Muscle of leg (tissue), 16 donors: ENCODE measurements around the gene CSGALNACT2. TPM values are rescaled to one million over a fixed set of nuclear protein-coding genes. Genes with fewer than 3 reads are reported as not detected.
"Not testable (repeated sequence)": the region's sequence is repeated elsewhere in the genome, so short reads cannot be mapped to it uniquely, and the experiment has no call there.

ENCODE experiments used
- DNase-seq: peaks from one replicate; pipeline ENCODE4 v3.0.0; 2013
- H3K27ac ChIP-seq: one replicate; pipeline ENCODE4 v1.5.1; 2013; ENCODE audit warnings: mild to moderate bottlenecking, low read length, control low read depth
- H3K27me3 ChIP-seq: one replicate; pipeline ENCODE4 v1.6.1; 2013; ENCODE audit warnings: low read length; ENCODE audit not compliant: control insufficient read depth, insufficient read depth
- H3K36me3 ChIP-seq: one replicate; pipeline ENCODE4 v1.6.1; 2013; ENCODE audit warnings: low read length; ENCODE audit not compliant: control insufficient read depth, insufficient read depth
- H3K4me1 ChIP-seq: one replicate; pipeline ENCODE4 v1.6.1; 2013; ENCODE audit warnings: low read length; ENCODE audit not compliant: control insufficient read depth, insufficient read depth
- H3K4me3 ChIP-seq: one replicate; pipeline ENCODE4 v1.5.1; 2013; ENCODE audit warnings: low read length, control low read depth
- H3K9me3 ChIP-seq: replicated peaks from 2 replicates; pipeline ENCODE4 v1.6.1; 2013; ENCODE audit warnings: low read depth, low read length; ENCODE audit not compliant: control insufficient read depth
- WGBS: methylation state at CpG from one replicate; pipeline ENCODE4 v1.1.5; 2013; ENCODE audit warnings: missing lambda C conversion rate; ENCODE audit not compliant: insufficient coverage; 5-methylcytosine and 5-hydroxymethylcytosine counted together
- long read RNA-seq, 11 donors: transcript quantifications; one replicate each; lab custom pipeline, GENCODE V29; 2026
- polyA plus RNA-seq, 8 donors: library from polyadenylated mRNA; unstranded; fragments of 120-200 nt; gene quantifications; one replicate each; pipeline versions ENCODE4 v1.2.1 to v1.2.3, GENCODE V29; 2013; ENCODE audit warnings: inconsistent platforms in 1 of 8, low replicate concordance in 1 of 8; ENCODE audit not compliant: insufficient read length in 8 of 8, insufficient read depth in 1 of 8
- total RNA-seq: library from RNA; stranded (reverse); fragments of 120-200 nt; gene quantifications from one replicate; pipeline ENCODE4 v1.2.4, GENCODE V29; 2013

The CSGALNACT2 gene
- total RNA-seq = 16.2 TPM
- 10 to 100 TPM; 18.8 to 30.8 (median 23.3) TPM for polyA plus RNA-seq
- long read RNA-seq, donor 1, partial matches to known transcripts = 0 of 1 reads
- long read RNA-seq, donor 1, other reads (novel, unspliced or antisense) = 0 of 1 reads
- long read RNA-seq, donor 2, partial matches to known transcripts = 0 of 1 reads
- long read RNA-seq, donor 2, other reads (novel, unspliced or antisense) = 0 of 1 reads
- long read RNA-seq, donor 3, partial matches to known transcripts = 0 of 1 reads
- long read RNA-seq, donor 3, other reads (novel, unspliced or antisense) = 0 of 1 reads
- long read RNA-seq, donor 4 = 0 reads
- long read RNA-seq, donor 5, transcript CSGALNACT2-201 (8 exons, 3,730 nt) = major isoform, 6 of 6 reads
- long read RNA-seq, donor 5, partial matches to known transcripts = 0 of 6 reads
- long read RNA-seq, donor 5, other reads (novel, unspliced or antisense) = 0 of 6 reads
- long read RNA-seq, donor 6, partial matches to known transcripts = 0 of 3 reads
- long read RNA-seq, donor 6, other reads (novel, unspliced or antisense) = 0 of 3 reads
- long read RNA-seq, donor 7, partial matches to known transcripts = 5 of 7 reads
- long read RNA-seq, donor 7, other reads (novel, unspliced or antisense) = 0 of 7 reads
- long read RNA-seq, donor 8, transcript CSGALNACT2-201 (8 exons, 3,730 nt) = major isoform, 6 of 6 reads
- long read RNA-seq, donor 8, partial matches to known transcripts = 0 of 6 reads
- long read RNA-seq, donor 8, other reads (novel, unspliced or antisense) = 0 of 6 reads
- long read RNA-seq, donor 9, partial matches to known transcripts = 0 of 2 reads
- long read RNA-seq, donor 9, other reads (novel, unspliced or antisense) = 0 of 2 reads
- long read RNA-seq, donor 10, transcript CSGALNACT2-201 (8 exons, 3,730 nt) = major isoform, 9 of 25 reads
- long read RNA-seq, donor 10, partial matches to known transcripts = 16 of 25 reads
- long read RNA-seq, donor 10, other reads (novel, unspliced or antisense) = 0 of 25 reads
- long read RNA-seq, donor 11, partial matches to known transcripts = 9 of 11 reads
- long read RNA-seq, donor 11, other reads (novel, unspliced or antisense) = 0 of 11 reads

GRCh38 chr10:43138021-43138756 lies at the start of gene CSGALNACT2:
TSS of gene CSGALNACT2 (plus strand) at chr10:43138445. CDS start at chr10:43155150, 16,705 bp downstream.
- peaks cover 15% of the 10 kb centered on the region for H3K4me1 ChIP-seq

DNA sequence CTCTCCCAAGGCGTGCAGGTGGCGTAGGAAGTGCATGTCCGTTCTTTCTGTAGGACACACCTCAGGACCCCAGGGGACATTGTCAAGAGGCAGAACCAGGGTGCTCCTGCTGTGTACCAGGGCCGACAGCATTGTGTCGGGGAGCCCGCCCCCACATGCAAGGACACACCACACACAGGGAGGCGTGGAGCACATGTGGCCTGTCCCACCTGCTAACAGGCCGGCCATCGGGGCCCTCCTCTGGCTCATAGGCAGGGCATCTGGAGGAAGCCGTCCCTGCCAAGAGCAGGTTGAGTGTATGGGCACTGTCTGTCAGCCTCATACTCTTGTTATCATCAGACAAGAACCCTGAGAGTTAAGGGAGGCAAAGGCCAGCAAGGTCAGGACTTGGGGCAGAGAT lies 48.7 kb upstream of the CSGALNACT2 start:
- H3K27ac ChIP-seq = no peak overlapping the region
- H3K36me3 ChIP-seq = no peaks in the 10 kb centered on the region
- WGBS = 78% methylated on average over 6 of the region's 10 CpGs
- H3K27me3 ChIP-seq = peaks cover 2% of the 10 kb centered on the region
- peaks cover 17% of the 10 kb centered on the region for H3K4me1 ChIP-seq
- DNase-seq = no peak
- no peaks in the 10 kb centered on the region for H3K9me3 ChIP-seq
- H3K4me3 ChIP-seq = no peak overlapping the region

More at GRCh38 chr10:43138021-43138756, at the start of gene CSGALNACT2:
- H3K4me3 ChIP-seq = peak within 1 kb of the TSS; percentile 86
- no peaks in the 10 kb centered on the region for H3K27me3 ChIP-seq
- WGBS = under 1% methylated on average over 83 of the region's 93 CpGs
- peak; percentile 95 for DNase-seq
- peak within 1 kb of the TSS; percentile 97 for H3K27ac ChIP-seq
- H3K36me3 ChIP-seq = no peaks in the 10 kb centered on the region
- H3K9me3 ChIP-seq = no peaks in the 10 kb centered on the region

GRCh38 chr10:43090188-43090587 lies 48.1 kb upstream of the CSGALNACT2 start:
- no peak overlapping the region for H3K27ac ChIP-seq
- WGBS = 73% methylated on average over 6 of the region's 8 CpGs

GRCh38 chr10:43090664-43091063 lies 47.6 kb upstream of the CSGALNACT2 start:
- peaks cover 17% of the 10 kb centered on the region for H3K4me1 ChIP-seq
- no peak for DNase-seq
- no peaks in the 10 kb centered on the region for H3K36me3 ChIP-seq
- no peak overlapping the region for H3K27ac ChIP-seq
- WGBS = 87% methylated on average over 10 of the region's 10 CpGs
- H3K27me3 ChIP-seq = peaks cover 2% of the 10 kb centered on the region
- H3K4me3 ChIP-seq = no peak overlapping the region
- no peaks in the 10 kb centered on the region for H3K9me3 ChIP-seq

More at GRCh38 chr10:43090188-43090587, 48.1 kb upstream of the CSGALNACT2 start:
- no peak for DNase-seq
- Histone ChIP-seq H3K4me3 (no peak overlapping the region), H3K27me3 (peaks cover 2% of the 10 kb centered on the region), H3K4me1 (peaks cover 17% of the 10 kb centered on the region), H3K36me3 (no peaks in the 10 kb centered on the region), H3K9me3 (no peaks in the 10 kb centered on the region)

- Histone ChIP-seq H3K4me1 (peaks cover 7% of the 10 kb centered on the region), H3K27ac (no peak overlapping the region), H3K4me3 (no peak overlapping the region), H3K27me3 (peaks cover 8% of the 10 kb centered on the region), H3K9me3 (no peaks in the 10 kb centered on the region), H3K36me3 (no peaks in the 10 kb centered on the region)
- 67% methylated on average over 1 of the region's 3 CpGs for WGBS
- DNase-seq = no peak
Observed at GRCh38 chr10:43091846-43092245, 46.4 kb upstream of the CSGALNACT2 start.

DNA sequence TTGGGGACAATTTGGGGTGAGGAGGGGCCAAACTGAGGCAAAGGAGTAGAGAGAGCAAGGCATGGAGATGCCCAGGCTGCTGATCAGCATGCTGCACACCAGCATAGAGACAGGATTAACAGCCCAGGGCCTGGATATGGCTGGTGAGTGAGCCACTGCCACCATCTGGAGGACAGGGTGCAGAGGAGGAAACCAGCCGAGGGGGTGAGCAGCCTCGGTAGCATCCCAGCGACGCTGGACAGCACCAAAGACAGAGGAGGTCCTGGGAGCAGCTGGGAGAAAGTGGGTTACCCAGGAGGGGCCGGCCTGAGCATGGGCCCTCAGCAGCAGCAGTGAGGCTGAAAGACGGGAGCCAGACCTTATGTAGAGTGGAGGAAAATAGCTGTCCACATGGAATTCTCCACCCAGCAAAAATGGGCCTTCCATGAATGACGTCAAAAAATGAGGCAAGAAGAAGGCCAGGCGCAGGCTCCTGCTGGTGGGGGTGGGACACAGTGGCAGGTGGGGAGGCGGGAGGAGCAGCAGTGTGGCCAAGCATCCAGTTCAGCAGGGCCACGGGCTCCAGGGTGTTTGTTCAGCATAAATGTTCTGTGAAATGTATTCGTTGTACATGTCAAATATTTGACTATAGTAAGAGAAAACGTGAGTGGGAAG lies 44.7 kb upstream of the CSGALNACT2 start:
- 22% methylated on average over 12 of the region's 12 CpGs for WGBS
- Histone ChIP-seq H3K9me3 (no peaks in the 10 kb centered on the region), H3K4me3 (no peak overlapping the region), H3K27ac (no peak overlapping the region), H3K27me3 (peaks cover 13% of the 10 kb centered on the region), H3K36me3 (no peaks in the 10 kb centered on the region), H3K4me1 (peaks cover 6% of the 10 kb centered on the region)
- DNase-seq = no peak

- Histone ChIP-seq H3K4me3 (no peak overlapping the region), H3K27me3 (peaks cover 13% of the 10 kb centered on the region), H3K36me3 (no peaks in the 10 kb centered on the region), H3K4me1 (peaks cover 6% of the 10 kb centered on the region), H3K9me3 (no peaks in the 10 kb centered on the region), H3K27ac (no peak overlapping the region)
- no peak for DNase-seq
- 41% methylated on average over 6 of the region's 9 CpGs for WGBS
Observed at GRCh38 chr10:43094085-43094484, 44.2 kb upstream of the CSGALNACT2 start.

GRCh38 chr10:43099339-43099738 lies 38.9 kb upstream of the CSGALNACT2 start:
- not testable (repeated sequence) for H3K36me3 ChIP-seq, H3K4me1 ChIP-seq, DNase-seq, H3K9me3 ChIP-seq, H3K27ac ChIP-seq, H3K4me3 ChIP-seq
- peaks cover 28% of the 10 kb centered on the region for H3K27me3 ChIP-seq
- 72% methylated on average over 3 of the region's 6 CpGs for WGBS

- no peaks in the 10 kb centered on the region for H3K9me3 ChIP-seq
- no peak overlapping the region for H3K27ac ChIP-seq
- DNase-seq = no peak
- peaks cover 34% of the 10 kb centered on the region for H3K27me3 ChIP-seq
- no peaks in the 10 kb centered on the region for H3K36me3 ChIP-seq
- peaks cover 5% of the 10 kb centered on the region for H3K4me1 ChIP-seq
- 80% methylated on average over 1 of the region's 4 CpGs for whole genome bisulfite sequencing
- H3K4me3 ChIP-seq = no peak overlapping the region
Observed at GRCh38 chr10:43099928-43100327, 38.3 kb upstream of the CSGALNACT2 start.
